Transverse colon (tissue), 4 donors: ENCODE results near the gene PPP1R9B. TPM values are rescaled to one million over a fixed set of nuclear protein-coding genes. Genes with fewer than 3 reads are reported as not detected.

Experiments used
- DNase-seq: peaks from one replicate; pipeline ENCODE4 v3.0.0-alpha.2; 2019
- H3K27ac ChIP-seq, 4 donors: fragments of 200-600 bp; sonication (generic); 2 replicates each; pipeline ENCODE4 v1.5.1; 2016 to 2018; ENCODE audit warnings: inconsistent platforms in 4 of 4
- H3K27me3 ChIP-seq: fragments of 200-600 bp; sonication (generic); 2 replicates; pipeline ENCODE4 v1.5.1; 2017; ENCODE audit warnings: inconsistent platforms
- H3K36me3 ChIP-seq, 4 donors: fragments of 200-600 bp; sonication (generic); 2 replicates each; pipeline ENCODE4 v1.5.1; 2017 to 2019; ENCODE audit warnings: inconsistent platforms in 4 of 4
- H3K4me1 ChIP-seq, 4 donors: fragments of 200-600 bp; sonication (generic); 2 replicates each; pipeline ENCODE4 v1.5.1; 2017 to 2020; ENCODE audit warnings: inconsistent platforms in 4 of 4
- H3K4me3 ChIP-seq, 4 donors: fragments of 200-600 bp; sonication (generic); 1 replicate in 1 of 4; 2 replicates in 3 of 4; pipeline versions ENCODE4 v1.5.1 to v1.6.1; 2017 to 2019; ENCODE audit warnings: inconsistent platforms in 4 of 4
- H3K9me3 ChIP-seq, 2 donors: fragments of 200-600 bp; sonication (generic); 2 replicates each; pipeline ENCODE4 v1.5.1; 2017 to 2019; ENCODE audit warnings: inconsistent platforms in 2 of 2
- CTCF ChIP-seq, 5 experiments: fragments of 200-600 bp in 3 of 5; fragments of 450-650 bp in 2 of 5; sonication (generic) in 3 of 5; IDR thresholded peaks; 1 replicate in 2 of 5; 2 replicates in 3 of 5; pipeline ENCODE4 v1.5.1; 2016 to 2017; ENCODE audit warnings: antibody characterized with exemption in 5 of 5, inconsistent platforms in 3 of 5, mild to moderate bottlenecking in 2 of 5, moderate library complexity in 1 of 5
- EP300 ChIP-seq: sonication (generic); formaldehyde crosslinking; IDR thresholded peaks from one replicate; pipeline ENCODE4 v1.6.1; 2017; ENCODE audit warnings: antibody characterized with exemption, low read depth
- POLR2A ChIP-seq: fragments of 450-650 bp; IDR thresholded peaks from one replicate; pipeline ENCODE4 v1.6.1; 2016; ENCODE audit warnings: antibody characterized with exemption, mild to moderate bottlenecking, moderate library complexity
- POLR2AphosphoS5 ChIP-seq, 3 donors: sonication (generic); formaldehyde crosslinking; IDR thresholded peaks; one replicate each; pipeline ENCODE4 v1.6.1; 2016; ENCODE audit warnings: antibody characterized with exemption in 3 of 3
- WGBS, 2 donors: methylation state at CpG; one replicate each; pipeline ENCODE4 v1.1.5; 2018; ENCODE audit warnings: low coverage in 1 of 2; 5-methylcytosine and 5-hydroxymethylcytosine counted together
- in situ Hi-C, 4 donors: fragments of 200-750 bp; cut with MboI; loops; one replicate each; pipeline versions ENCODE4 v1.15.0 to v1.15.1; 2017; ENCODE audit warnings: low sequenced_read_pairs in 3 of 4, low pct_ligation_motif_present in 1 of 4, low pct_unique_long_range_greater_than_20kb in 1 of 4
- intact Hi-C: fragments of 100-400 bp; cut with DNase I; formaldehyde crosslinking; loops from one replicate; pipeline ENCODE4 v1.15.1; 2023; ENCODE audit warnings: low total_unique reads
- total RNA-seq, 4 donors: library from RNA; depleted of rRNA; stranded (reverse); fragments of >200 nt; gene quantifications; one replicate each; pipeline ENCODE4 v1.1.0, GENCODE V29; 2016

Gene PPP1R9B
- total RNA-seq, 4 donors from 2014 or later = 19.0 to 29.9 (median 27.7) TPM

GRCh38 chr17:50091918-50092285, 58.6 kb downstream of the PPP1R9B start:
- in situ Hi-C loops (loop anchor here in 1 of 4 donors (5.0 kb wide), 1 partner anchor 65 kb away; no protein-coding TSS in a partner anchor), intact Hi-C loops (loop anchor here (10.0 kb wide), 1 partner anchor 203 kb away; no protein-coding TSS in a partner anchor)
- TF ChIP-seq POLR2A (no peak), POLR2AphosphoS5 (IDR thresholded peaks at IDR 0.05) (no peak), EP300 (no peak), CTCF (IDR thresholded peaks at IDR 0.05) (no peak)
- H3K27me3 ChIP-seq = no peaks in the 10 kb centered on the region
- H3K27ac ChIP-seq = no peak overlapping the region
- H3K9me3 ChIP-seq = no peaks in the 10 kb centered on the region
- H3K4me3 ChIP-seq = no peak overlapping the region
- H3K36me3 ChIP-seq = no peaks in the 10 kb centered on the region
- no peak for DNase-seq
- WGBS, 2 donors = 76% methylated on average over 2 of the region's 2 CpGs; no CpG with 5 or more reads in 1 of the 2 donors
- peaks cover 5 to 15% (median 14%) of the 10 kb centered on the region in 4 donors for H3K4me1 ChIP-seq

- DNase-seq = no peak
- in situ Hi-C loops (loop anchor here in 1 of 4 donors (5.0 kb wide), 1 partner anchor 64 kb away; no protein-coding TSS in a partner anchor), intact Hi-C loops (loop anchor here (10.0 kb wide), 1 partner anchor 204 kb away; no protein-coding TSS in a partner anchor)
- no peak overlapping the region for H3K4me3 ChIP-seq
- H3K9me3 ChIP-seq = no peaks in the 10 kb centered on the region
- H3K27me3 ChIP-seq = no peaks in the 10 kb centered on the region
- peaks cover 0 to 8% (median 7%) of the 10 kb centered on the region in 4 donors for H3K4me1 ChIP-seq
- no peak overlapping the region for H3K27ac ChIP-seq
- TF ChIP-seq CTCF (IDR thresholded peaks at IDR 0.05) (no peak), EP300 (no peak), POLR2A (no peak), POLR2AphosphoS5 (IDR thresholded peaks at IDR 0.05) (no peak)
- H3K36me3 ChIP-seq = no peaks in the 10 kb centered on the region
- WGBS, 2 donors = 78 to 90% methylated on average over 2 to 15 of the region's 15 CpGs
Measured at GRCh38 chr17:50090971-50091917, 59.2 kb downstream of the PPP1R9B start.

- Histone ChIP-seq H3K27ac (no peak overlapping the region), H3K27me3 (no peaks in the 10 kb centered on the region), H3K36me3 (no peaks in the 10 kb centered on the region), H3K4me3 (no peak overlapping the region), H3K4me1 (peaks cover 0 to 3% (median 0%) of the 10 kb centered on the region in 4 donors), H3K9me3 (no peaks in the 10 kb centered on the region)
- in situ Hi-C loops = loop anchor here in 1 of 4 donors (5.0 kb wide), 1 partner anchor 63 kb away; no protein-coding TSS in a partner anchor
- intact Hi-C loops = loop anchor here (10.0 kb wide), 1 partner anchor 205 kb away; no protein-coding TSS in a partner anchor
- TF ChIP-seq POLR2A (no peak), EP300 (no peak), CTCF (IDR thresholded peaks at IDR 0.05) (no peak), POLR2AphosphoS5 (IDR thresholded peaks at IDR 0.05) (no peak)
- no peak for DNase-seq
- 83% methylated on average over 6 of the region's 6 CpGs; no CpG with 5 or more reads in 1 of the 2 donors for WGBS, 2 donors
Measured at GRCh38 chr17:50090071-50090470, 60.4 kb downstream of the PPP1R9B start.
